ENCODE data around the gene CMYA5. TPM values are rescaled to one million over a fixed set of nuclear protein-coding genes. Genes with fewer than 3 reads are reported as not detected.

The CMYA5 gene
- total RNA-seq, 2 donors from 2014 or later = 1.6 to 3.3 TPM

DNA sequence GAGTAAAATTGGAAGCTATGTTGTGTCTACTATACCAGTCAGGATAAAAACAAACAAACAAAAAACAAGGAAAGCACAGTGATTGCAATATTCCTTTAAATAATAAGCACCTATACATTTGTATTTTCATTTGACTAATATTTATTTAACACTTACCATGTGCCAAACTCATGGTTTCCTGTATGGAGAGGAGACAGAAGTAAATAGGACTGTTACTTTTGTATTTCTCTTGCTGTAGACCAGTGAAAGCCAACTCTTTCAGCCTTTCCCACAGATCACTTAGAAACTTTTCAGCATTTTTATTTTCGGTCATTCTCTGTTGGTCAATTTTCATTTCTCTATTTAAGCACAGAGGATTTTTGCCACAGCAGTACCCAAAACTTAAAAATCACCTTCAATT, 4.5 kb downstream of the CMYA5 start:
- Histone ChIP-seq H3K27ac (no peak overlapping the region), H3K9me3 (no peaks in the 10 kb centered on the region), H3K4me1 (no peaks in the 10 kb centered on the region), H3K27me3 (no peaks in the 10 kb centered on the region), H3K36me3 (replicated peaks in 1 of 2; ENCODE audit: insufficient read depth in 1 of 2, low read depth in 2 of 2) (no peaks in the 10 kb centered on the region), H3K4me3 (no peak overlapping the region)
- TF ChIP-seq, protein P1, sequence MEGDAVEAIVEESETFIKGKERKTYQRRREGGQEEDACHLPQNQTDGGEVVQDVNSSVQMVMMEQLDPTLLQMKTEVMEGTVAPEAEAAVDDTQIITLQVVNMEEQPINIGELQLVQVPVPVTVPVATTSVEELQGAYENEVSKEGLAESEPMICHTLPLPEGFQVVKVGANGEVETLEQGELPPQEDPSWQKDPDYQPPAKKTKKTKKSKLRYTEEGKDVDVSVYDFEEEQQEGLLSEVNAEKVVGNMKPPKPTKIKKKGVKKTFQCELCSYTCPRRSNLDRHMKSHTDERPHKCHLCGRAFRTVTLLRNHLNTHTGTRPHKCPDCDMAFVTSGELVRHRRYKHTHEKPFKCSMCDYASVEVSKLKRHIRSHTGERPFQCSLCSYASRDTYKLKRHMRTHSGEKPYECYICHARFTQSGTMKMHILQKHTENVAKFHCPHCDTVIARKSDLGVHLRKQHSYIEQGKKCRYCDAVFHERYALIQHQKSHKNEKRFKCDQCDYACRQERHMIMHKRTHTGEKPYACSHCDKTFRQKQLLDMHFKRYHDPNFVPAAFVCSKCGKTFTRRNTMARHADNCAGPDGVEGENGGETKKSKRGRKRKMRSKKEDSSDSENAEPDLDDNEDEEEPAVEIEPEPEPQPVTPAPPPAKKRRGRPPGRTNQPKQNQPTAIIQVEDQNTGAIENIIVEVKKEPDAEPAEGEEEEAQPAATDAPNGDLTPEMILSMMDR (IDR thresholded peaks at IDR 0.05) = no peak
- no peak for TF ChIP-seq POLR2A (IDR thresholded peaks at IDR 0.05)
- DNase-seq (no peak), ATAC-seq (no peak)
- 62 to 79% methylated on average over 1 of the region's 1 CpG for WGBS, 2 donors
- intact Hi-C loops (cut with DNase I) = no loop called here

DNA sequence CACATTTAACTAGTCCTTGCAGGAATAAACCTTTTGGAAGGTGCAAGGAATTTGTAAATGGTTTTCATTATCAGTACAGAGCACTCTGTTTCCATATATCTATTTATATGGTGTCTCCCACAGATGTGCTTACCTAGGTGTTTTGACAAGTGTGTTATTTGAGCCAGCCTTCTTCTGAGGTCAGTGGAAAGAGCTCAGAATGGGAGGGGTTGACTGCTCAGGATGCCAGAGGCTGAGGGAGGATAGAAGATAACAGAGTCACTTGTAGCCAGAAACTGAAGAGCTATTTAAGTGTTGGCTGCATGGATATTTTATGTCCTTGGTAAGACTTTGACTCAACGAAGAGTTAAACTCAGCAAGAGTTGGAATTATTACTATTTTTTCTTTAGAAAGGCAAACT, 5.0 kb downstream of the CMYA5 start:
- intact Hi-C loops (cut with DNase I) = no loop called here
- WGBS, 2 donors = 34 to 64% methylated on average over 1 of the region's 1 CpG

DNA sequence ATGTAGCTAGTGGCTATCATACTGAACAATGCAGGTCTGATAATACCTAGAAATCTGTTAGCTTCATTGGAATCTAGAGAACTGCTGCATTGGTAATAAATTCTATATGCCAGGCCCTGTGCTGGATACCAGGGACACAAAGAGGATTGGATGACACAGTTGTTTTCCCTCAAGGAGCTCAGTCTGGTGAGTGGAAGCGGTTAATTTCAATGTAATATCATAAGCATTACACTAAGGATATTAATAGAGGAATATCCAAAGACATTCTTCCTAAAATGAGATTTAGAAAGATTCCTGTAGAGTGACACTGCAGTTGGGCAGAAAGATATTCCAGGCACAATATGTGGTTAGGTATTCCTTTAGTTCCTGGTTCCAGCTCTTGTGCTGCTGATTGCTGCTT, 5.9 kb downstream of the CMYA5 start:
- H3K4me3 ChIP-seq = no peak overlapping the region
- no peak overlapping the region for H3K27ac ChIP-seq
- no peaks in the 10 kb centered on the region for H3K36me3 ChIP-seq (replicated peaks in 1 of 2; ENCODE audit: insufficient read depth in 1 of 2, low read depth in 2 of 2)
- no peaks in the 10 kb centered on the region for H3K4me1 ChIP-seq
- WGBS, 2 donors = 100% methylated on average over 1 of the region's 1 CpG
- no peak for DNase-seq
- ATAC-seq = no peak
- H3K27me3 ChIP-seq = no peaks in the 10 kb centered on the region
- H3K9me3 ChIP-seq = no peaks in the 10 kb centered on the region
- intact Hi-C loops (cut with DNase I) = no loop called here
- TF ChIP-seq, protein P1 (IDR thresholded peaks at IDR 0.05) = no peak
- TF ChIP-seq POLR2A (IDR thresholded peaks at IDR 0.05) = no peak

More for the DNA sequence above, 5.0 kb downstream of the CMYA5 start:
- no peak overlapping the region for H3K4me3 ChIP-seq
- TF ChIP-seq POLR2A (IDR thresholded peaks at IDR 0.05) = no peak
- TF ChIP-seq, protein P1 (IDR thresholded peaks at IDR 0.05) = no peak
- H3K27ac ChIP-seq = no peak overlapping the region
- no peaks in the 10 kb centered on the region for H3K36me3 ChIP-seq (replicated peaks in 1 of 2; ENCODE audit: insufficient read depth in 1 of 2, low read depth in 2 of 2)
- ATAC-seq = no peak
- H3K4me1 ChIP-seq = no peaks in the 10 kb centered on the region
- DNase-seq = no peak
- no peaks in the 10 kb centered on the region for H3K27me3 ChIP-seq
- H3K9me3 ChIP-seq = no peaks in the 10 kb centered on the region

DNA sequence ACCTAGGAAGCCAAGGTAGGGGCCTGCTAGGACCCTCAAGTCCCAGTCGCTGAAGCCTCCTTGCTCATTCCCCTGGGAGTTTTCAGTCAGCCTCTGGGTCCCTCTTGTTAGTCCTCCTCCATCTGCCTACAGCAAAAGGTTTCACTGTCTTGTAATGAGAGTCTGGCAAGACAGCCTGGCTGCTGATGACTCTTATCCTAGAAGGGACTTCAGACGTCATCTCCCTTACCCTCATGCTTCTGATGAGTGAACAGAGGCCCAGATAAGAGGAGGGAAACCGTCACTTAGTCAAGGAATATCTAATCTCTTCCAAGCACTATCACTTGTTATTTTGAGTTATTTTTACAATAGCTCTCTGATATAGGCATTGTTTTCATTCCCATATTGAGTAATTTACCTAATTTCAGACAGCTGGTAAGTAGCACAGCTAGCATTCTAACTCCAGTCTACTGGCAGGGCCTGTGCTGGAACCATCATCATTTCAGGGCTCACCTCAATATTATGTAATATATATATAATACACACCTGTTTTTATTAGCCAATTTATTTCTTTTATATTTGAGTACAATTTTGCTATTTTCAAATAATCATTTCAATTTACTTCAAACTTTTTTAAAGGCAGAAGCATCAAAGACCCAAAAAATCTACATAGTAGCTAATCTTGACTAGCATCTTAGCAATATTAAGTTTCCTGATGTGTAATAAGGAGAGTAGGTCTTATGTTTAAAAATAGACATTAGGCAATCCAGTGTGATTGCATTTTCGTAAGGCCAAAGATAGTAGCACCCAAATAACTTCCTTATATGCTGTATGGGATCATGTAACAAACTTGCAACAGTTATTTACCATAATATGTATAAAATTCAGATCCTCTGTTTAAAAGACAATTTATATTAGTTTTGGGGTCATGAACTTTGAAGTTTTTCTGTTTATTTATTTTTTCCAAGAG, 7.9 kb downstream of the CMYA5 start:
- ATAC-seq (no peak), DNase-seq (no peak)
- WGBS, 2 donors = 41 to 59% methylated on average over 4 of the region's 4 CpGs
- Histone ChIP-seq H3K9me3 (no peaks in the 10 kb centered on the region), H3K4me3 (no peak overlapping the region), H3K4me1 (no peaks in the 10 kb centered on the region), H3K27ac (no peak overlapping the region), H3K27me3 (no peaks in the 10 kb centered on the region), H3K36me3 (replicated peaks in 1 of 2; ENCODE audit: insufficient read depth in 1 of 2, low read depth in 2 of 2) (no peaks in the 10 kb centered on the region)
- intact Hi-C loops (cut with DNase I) = no loop called here
- no peak for TF ChIP-seq POLR2A (IDR thresholded peaks at IDR 0.05)
- TF ChIP-seq, protein P1 (IDR thresholded peaks at IDR 0.05) = no peak
